GM06990 (cell line): ENCODE measurements around the gene ZNF516.
A peak's percentile ranks its signal among the peaks of the same experiment; 100 is the strongest.

ENCODE experiments used
- DNase-seq: peaks from one replicate; pipeline ENCODE4 v3.0.0-alpha.2; 2011; ENCODE audit not compliant: insufficient read length; ENCODE audit errors: extremely low read depth
- H3K27me3 ChIP-seq: replicated peaks from 2 replicates; pipeline ENCODE4 v1.6.0; 2011; ENCODE audit warnings: low read length; ENCODE audit not compliant: control insufficient read depth, insufficient read depth
- H3K36me3 ChIP-seq: 2 replicates; pipeline ENCODE4 v1.5.1; 2011; ENCODE audit warnings: low read length; ENCODE audit not compliant: control insufficient read depth, insufficient read depth
- H3K4me3 ChIP-seq: replicated peaks from 2 replicates; pipeline ENCODE4 v1.5.1; 2011; ENCODE audit warnings: low read depth, mild to moderate bottlenecking, control low read depth, low read length
- TF ChIP-seq, protein P1 (sequence below): IDR thresholded peaks from 2 replicates; pipeline ENCODE4 v1.5.1; 2011; ENCODE audit warnings: low read length, control low read depth, mild to moderate bottlenecking, inconsistent platforms; ENCODE audit not compliant: insufficient read depth, poor library complexity, severe bottlenecking

The ZNF516 gene

DNA sequence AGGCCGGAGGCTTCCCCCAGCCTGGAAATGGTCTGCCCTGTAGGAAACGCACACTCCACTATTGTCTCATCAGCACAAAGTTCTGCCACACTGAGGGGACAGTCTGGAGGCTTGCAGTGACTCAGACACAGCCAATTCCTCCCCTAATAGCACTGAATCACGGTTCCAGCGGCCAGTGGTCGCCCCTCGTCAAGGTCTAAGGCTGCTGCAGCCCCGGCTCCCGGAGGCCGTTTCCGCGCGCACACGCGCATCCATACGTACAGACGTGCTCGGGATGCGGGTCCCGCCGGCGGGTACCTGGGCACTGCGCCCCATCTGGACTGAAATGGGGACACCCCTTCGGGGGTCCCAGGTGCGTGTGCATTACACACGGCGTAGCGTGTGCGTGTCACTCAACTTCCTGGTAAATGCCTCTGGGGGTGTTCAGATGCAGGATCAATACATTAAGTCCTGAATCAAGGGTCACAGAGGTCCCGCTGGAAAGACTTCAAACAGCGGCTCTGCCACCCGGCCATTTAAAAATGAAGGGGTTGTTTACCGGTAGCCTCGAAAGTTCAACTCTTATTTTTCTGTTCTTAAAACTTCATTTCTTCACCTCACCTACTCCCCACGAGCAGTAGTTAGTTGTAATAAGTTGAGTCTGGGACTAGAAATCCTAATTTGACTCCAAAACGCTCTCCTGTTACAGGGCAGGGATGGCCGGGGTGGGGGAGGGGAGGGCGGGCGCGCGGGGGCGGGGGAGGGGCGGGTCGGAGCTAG, 572 bp upstream of the ZNF516 start:
- peak; percentile 74 for DNase-seq
- TF ChIP-seq, protein P1, sequence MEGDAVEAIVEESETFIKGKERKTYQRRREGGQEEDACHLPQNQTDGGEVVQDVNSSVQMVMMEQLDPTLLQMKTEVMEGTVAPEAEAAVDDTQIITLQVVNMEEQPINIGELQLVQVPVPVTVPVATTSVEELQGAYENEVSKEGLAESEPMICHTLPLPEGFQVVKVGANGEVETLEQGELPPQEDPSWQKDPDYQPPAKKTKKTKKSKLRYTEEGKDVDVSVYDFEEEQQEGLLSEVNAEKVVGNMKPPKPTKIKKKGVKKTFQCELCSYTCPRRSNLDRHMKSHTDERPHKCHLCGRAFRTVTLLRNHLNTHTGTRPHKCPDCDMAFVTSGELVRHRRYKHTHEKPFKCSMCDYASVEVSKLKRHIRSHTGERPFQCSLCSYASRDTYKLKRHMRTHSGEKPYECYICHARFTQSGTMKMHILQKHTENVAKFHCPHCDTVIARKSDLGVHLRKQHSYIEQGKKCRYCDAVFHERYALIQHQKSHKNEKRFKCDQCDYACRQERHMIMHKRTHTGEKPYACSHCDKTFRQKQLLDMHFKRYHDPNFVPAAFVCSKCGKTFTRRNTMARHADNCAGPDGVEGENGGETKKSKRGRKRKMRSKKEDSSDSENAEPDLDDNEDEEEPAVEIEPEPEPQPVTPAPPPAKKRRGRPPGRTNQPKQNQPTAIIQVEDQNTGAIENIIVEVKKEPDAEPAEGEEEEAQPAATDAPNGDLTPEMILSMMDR: peak; percentile 11
- Histone ChIP-seq H3K36me3 (no peaks in the 10 kb centered on the region), H3K27me3 (no peaks in the 10 kb centered on the region), H3K4me3 (peak overlapping the region; percentile 82)

DNA sequence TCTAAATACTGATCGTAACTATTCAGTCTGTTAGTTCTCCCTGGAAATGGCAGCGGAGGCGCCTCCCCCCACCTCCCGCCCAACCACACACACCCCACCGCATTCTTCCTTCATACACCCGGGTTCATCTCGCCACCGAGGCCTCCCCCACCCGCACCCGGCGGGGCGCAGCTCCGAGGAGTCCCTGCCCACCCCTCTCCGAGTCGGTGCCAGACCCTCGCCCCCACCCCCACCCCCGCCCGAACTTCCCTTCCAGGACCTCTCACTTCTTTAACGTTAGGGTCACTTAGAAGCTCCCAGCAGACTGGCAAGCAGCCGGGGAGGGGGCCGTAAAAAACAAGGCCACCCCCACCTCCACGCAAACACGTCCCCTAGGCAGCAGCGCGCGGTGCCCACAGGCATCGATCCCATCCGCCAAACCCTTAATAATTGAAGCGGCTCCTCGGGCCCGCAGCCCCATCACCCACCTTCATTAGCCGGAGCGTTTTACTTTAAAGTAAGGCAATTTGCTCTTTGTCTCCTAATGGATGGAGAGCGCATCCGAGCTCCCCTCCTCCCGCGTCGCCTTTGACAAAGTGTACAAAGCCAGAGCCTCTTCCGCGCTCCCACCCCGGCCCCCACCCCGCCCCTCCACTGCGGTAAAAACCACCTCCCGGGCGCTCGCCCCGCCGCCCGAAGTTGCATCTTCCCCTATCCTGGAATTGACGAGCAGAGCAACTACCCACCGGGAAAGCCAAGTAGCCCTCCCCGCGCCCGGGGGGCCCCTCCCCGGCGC, 624 bp downstream of the ZNF516 start:
- H3K27me3 ChIP-seq: no peaks in the 10 kb centered on the region
- no peaks in the 10 kb centered on the region for H3K36me3 ChIP-seq
- peak overlapping the region; percentile 82 for H3K4me3 ChIP-seq
- peak; percentile 53 for DNase-seq
- TF ChIP-seq, protein P1: no peak

DNA sequence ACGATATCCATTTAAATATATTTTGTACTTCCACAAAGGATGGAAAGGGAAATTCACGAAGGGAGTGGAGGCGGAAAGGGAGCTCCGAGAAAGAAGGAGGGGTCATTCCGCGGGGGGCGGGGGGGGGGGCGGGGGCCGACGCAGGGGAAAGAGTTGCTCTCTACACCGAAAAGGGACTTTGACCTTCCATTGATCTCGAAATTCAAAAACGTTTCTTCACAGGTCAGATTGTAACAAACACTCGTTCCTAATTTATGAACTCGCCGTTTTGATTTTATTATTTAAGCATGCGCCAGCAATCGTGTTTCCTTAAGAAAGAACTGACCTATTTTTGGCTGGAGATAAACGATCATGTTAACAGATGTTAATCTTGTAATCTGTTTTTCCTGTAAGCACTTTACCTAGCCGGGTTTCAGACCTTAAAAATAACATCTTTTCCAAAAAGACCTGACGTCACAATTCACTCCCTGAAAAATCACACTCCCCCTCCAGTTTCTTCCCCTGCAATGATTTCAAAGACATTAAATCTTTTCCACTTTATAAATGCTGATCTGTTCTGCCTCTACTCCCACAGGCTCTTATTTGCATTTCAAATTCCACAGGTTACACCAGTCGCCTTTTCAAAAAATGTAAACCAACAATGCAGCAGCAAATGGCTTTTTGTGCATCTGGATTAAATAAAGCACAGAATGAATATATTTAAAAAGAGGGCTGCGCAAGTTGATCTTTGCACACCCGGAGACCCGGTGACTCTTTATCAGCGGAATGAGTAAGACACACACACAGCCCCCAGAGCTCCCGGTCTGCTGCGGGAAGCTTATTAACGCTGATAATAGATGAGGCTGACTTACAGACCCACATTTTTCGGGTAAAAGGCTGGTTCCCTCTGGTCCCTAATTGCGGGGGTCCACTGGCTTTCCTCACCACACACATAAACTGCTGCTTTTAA, 1.6 kb downstream of the ZNF516 start:
- TF ChIP-seq, protein P1: no peak
- no peaks in the 10 kb centered on the region for H3K36me3 ChIP-seq
- no peaks in the 10 kb centered on the region for H3K27me3 ChIP-seq
- peak overlapping the region; percentile 82 for H3K4me3 ChIP-seq
- DNase-seq: no peak

DNA sequence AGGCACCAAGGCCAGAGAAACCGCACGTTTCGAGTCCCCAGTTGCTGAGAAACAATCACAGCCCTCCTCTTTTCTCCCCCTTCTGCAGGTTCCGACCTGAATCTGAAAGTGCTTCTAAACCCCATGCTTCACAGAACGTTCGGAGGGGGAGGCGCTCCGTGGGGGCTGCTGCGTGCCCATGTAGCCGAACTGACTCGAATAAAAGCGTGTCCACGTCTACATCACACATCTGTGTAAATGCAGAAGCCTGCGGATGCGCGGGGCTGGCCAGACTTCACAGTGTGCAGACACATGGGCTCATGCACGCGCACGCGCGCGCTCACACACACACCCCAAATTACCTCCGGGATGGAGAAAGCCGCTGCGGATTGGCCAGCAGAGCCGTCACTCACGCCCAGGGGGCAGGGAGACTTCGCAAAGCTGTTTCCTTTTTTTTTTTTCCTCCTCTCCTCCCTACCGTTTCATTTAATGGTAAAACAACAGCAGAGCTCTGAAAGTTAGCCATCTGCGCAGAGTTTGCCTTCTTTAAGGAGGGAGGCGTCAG, 2.3 kb downstream of the ZNF516 start:
- Histone ChIP-seq H3K27me3 (no peaks in the 10 kb centered on the region), H3K4me3 (peak overlapping the region; percentile 82), H3K36me3 (no peaks in the 10 kb centered on the region)
- TF ChIP-seq, protein P1: no peak
- peak; percentile 99 for DNase-seq
